B cell (primary cell): Measurements from ENCODE around the gene CAMTA1. TPM values are rescaled to one million over a fixed set of nuclear protein-coding genes. Genes with fewer than 3 reads are reported as not detected.

Experiments
- ATAC-seq: fragments of 200-7000 bp; cut with Tn5 transposase; one replicate; pipeline ENCODE4 v1.10.0; 2021; ENCODE audit warnings: low read depth, mild to moderate bottlenecking, moderate number of reproducible peaks, moderate library complexity
- CTCF ChIA-PET: fragments of 350-600 bp; sonication (Branson Sonifier 250); formaldehyde crosslinking; loops from one replicate; lab custom pipeline; 2021; ENCODE audit warnings: antibody characterized with exemption, inconsistent platforms; lab: Charles Lee
- POLR2A ChIA-PET: fragments of 350-600 bp; sonication (Branson Sonifier 250); formaldehyde crosslinking; loops from one replicate; lab custom pipeline; 2021; ENCODE audit warnings: antibody characterized with exemption; lab: Charles Lee
- DNase-seq: peaks from one replicate; pipeline ENCODE4 v3.0.0; 2013
- H2AFZ ChIP-seq: 2 replicates; pipeline ENCODE4 v1.6.1; 2012; ENCODE audit warnings: mild to moderate bottlenecking, low read depth, low read length; ENCODE audit not compliant: insufficient read depth, poor library complexity, severe bottlenecking
- H3K27ac ChIP-seq, 2 donors: 1 replicate in 1 of 2; 2 replicates in 1 of 2; pipeline ENCODE4 v1.5.1; 2012 to 2013; ENCODE audit warnings: low read length in 2 of 2, mild to moderate bottlenecking in 2 of 2, moderate library complexity in 1 of 2
- H3K27me3 ChIP-seq, 4 experiments: fragments of 200-600 bp in 1 of 4; sonication (generic) in 1 of 4; replicated peaks in 1 of 4; 1 replicate in 2 of 4; 2 replicates in 2 of 4; pipeline versions ENCODE4 v1.6.1 to v1.7.0; 2013 to 2016; ENCODE audit warnings: low read length in 3 of 4, mild to moderate bottlenecking in 2 of 4, mixed read lengths in 1 of 4, moderate library complexity in 1 of 4; ENCODE audit not compliant: insufficient read depth in 4 of 4, control insufficient read depth in 3 of 4; ENCODE audit errors: control extremely low read depth in 1 of 4
- H3K36me3 ChIP-seq, 2 experiments: replicated peaks in 1 of 2; 1 replicate in 1 of 2; 2 replicates in 1 of 2; pipeline versions ENCODE4 v1.6.1 to v1.7.1; 2013; ENCODE audit warnings: low read length in 1 of 2; ENCODE audit not compliant: insufficient read depth in 2 of 2, control insufficient read depth in 1 of 2; ENCODE audit errors: control extremely low read depth in 1 of 2, extremely low read depth in 1 of 2
- H3K4me1 ChIP-seq, 2 donors: fragments of 200-600 bp in 1 of 2; sonication (generic) in 1 of 2; 1 replicate in 1 of 2; 2 replicates in 1 of 2; pipeline versions ENCODE4 v1.5.1 to v1.6.1; 2013 to 2017; ENCODE audit warnings: low read length in 2 of 2; ENCODE audit not compliant: control insufficient read depth in 2 of 2, insufficient read depth in 2 of 2
- H3K4me2 ChIP-seq: replicated peaks from 2 replicates; pipeline ENCODE3; 2012; ENCODE audit warnings: mild to moderate bottlenecking, low read depth, low read length; ENCODE audit not compliant: poor library complexity, severe bottlenecking
- H3K4me3 ChIP-seq, 5 experiments: fragments of 200-600 bp in 1 of 5; sonication (generic) in 1 of 5; 1 replicate in 3 of 5; 2 replicates in 2 of 5; pipeline versions ENCODE4 v1.5.1 to v1.7.0; 2011 to 2016; ENCODE audit warnings: low read length in 4 of 5, mild to moderate bottlenecking in 4 of 5, low read depth in 2 of 5, control low read depth in 1 of 5, moderate library complexity in 1 of 5; ENCODE audit not compliant: insufficient read depth in 1 of 5; ENCODE audit errors: control extremely low read depth in 1 of 5, extremely low read depth in 1 of 5
- H3K79me2 ChIP-seq: fragments of 200-600 bp; sonication (generic); one replicate; pipeline ENCODE4 v1.6.0; 2016; ENCODE audit warnings: low read length; ENCODE audit not compliant: control insufficient read depth, insufficient read depth
- H3K9ac ChIP-seq: fragments of 200-600 bp; sonication (generic); 2 replicates; pipeline ENCODE4 v1.6.1; 2017; ENCODE audit warnings: mild to moderate bottlenecking, low read length, moderate library complexity
- H3K9me3 ChIP-seq, 3 donors: one replicate each; pipeline versions ENCODE4 v1.6.1 to v1.7.1; 2013; ENCODE audit warnings: low read length in 2 of 3; ENCODE audit not compliant: control insufficient read depth in 2 of 3, insufficient read depth in 1 of 3; ENCODE audit errors: control extremely low read depth in 1 of 3
- H4K20me1 ChIP-seq: 2 replicates; pipeline ENCODE4 v1.6.0; 2012; ENCODE audit warnings: mild to moderate bottlenecking, low read length; ENCODE audit not compliant: insufficient read depth, control insufficient read depth, poor library complexity, severe bottlenecking
- H3K27ac Mint-ChIP-seq: one replicate; pipeline ENCODE4 v1.8.0; 2021; ENCODE audit warnings: mixed read lengths
- H3K27me3 Mint-ChIP-seq: one replicate; pipeline ENCODE4 v1.8.0; 2021; ENCODE audit warnings: mixed read lengths
- H3K4me1 Mint-ChIP-seq: one replicate; pipeline ENCODE4 v1.8.0; 2021; ENCODE audit warnings: mixed read lengths
- H3K4me3 Mint-ChIP-seq: one replicate; pipeline ENCODE4 v1.8.0; 2021; ENCODE audit warnings: mixed read lengths
- H3K9me3 Mint-ChIP-seq: one replicate; pipeline ENCODE4 v1.8.0; 2022; ENCODE audit warnings: mixed read lengths; ENCODE audit not compliant: insufficient read depth
- CTCF ChIP-seq: fragments of 200-600 bp; IDR thresholded peaks from one replicate; pipeline ENCODE4 v1.8.0; 2022; ENCODE audit warnings: antibody characterized with exemption, mild to moderate bottlenecking
- EZH2 ChIP-seq: IDR thresholded peaks from 2 replicates; pipeline ENCODE4 v1.6.1; 2012; ENCODE audit warnings: borderline replicate concordance, low read depth, mild to moderate bottlenecking, moderate library complexity, low read length; ENCODE audit not compliant: insufficient read depth, poor library complexity, severe bottlenecking
- WGBS: methylation state at CpG from one replicate; pipeline ENCODE4 v1.1.5; 2013; ENCODE audit warnings: missing lambda C conversion rate; ENCODE audit not compliant: insufficient coverage; 5-methylcytosine and 5-hydroxymethylcytosine counted together
- intact Hi-C: fragments of 100-400 bp; cut with micrococcal nuclease; formaldehyde crosslinking; loops from one replicate; pipeline ENCODE4 v1.10.0; 2022
- polyA plus RNA-seq: library from polyadenylated mRNA; depleted of rRNA; stranded (reverse); fragments of >200 nt; gene quantifications from 2 replicates; pipeline ENCODE4 v1.2.3, GENCODE V29; 2012
- total RNA-seq, 2 donors: library from RNA; stranded (reverse); fragments of 120-200 nt in 1 of 2; gene quantifications; 1 replicate in 1 of 2; 2 replicates in 1 of 2; pipeline versions ENCODE4 v1.2.3 to v1.2.4, GENCODE V29; 2013 to 2022

The CAMTA1 gene
- total and polyA plus RNA-seq, 2 donors (not counting 1 experiment from before 2014, with no cell fraction given) = 42.2 to 45.7 TPM

- Mint-ChIP-seq H3K27me3 (peaks cover 9% of the 10 kb centered on the region), H3K27ac (no peak overlapping the region), H3K4me3 (no peak overlapping the region), H3K4me1 (peaks cover 2% of the 10 kb centered on the region), H3K9me3 (no peaks in the 10 kb centered on the region)
- ChIA-PET POLR2A (no interaction called here), CTCF (interaction anchor here (0.6 to 3.1 kb wide), 4 partner anchors 9 to 78 kb away, joined by 4 to 15 read pairs (median 5); no protein-coding TSS in a partner anchor)
- ATAC-seq (no peak), DNase-seq (no peak)
- Histone ChIP-seq H3K36me3 (no peaks in the 10 kb centered on the region), H3K4me2 (no peak overlapping the region), H3K9me3 (no peaks in the 10 kb centered on the region), H3K79me2 (no peaks in the 10 kb centered on the region), H2AFZ (no peak overlapping the region), H3K4me1 (peaks cover 6 to 13% of the 10 kb centered on the region in 2 donors), H3K4me3 (no peak overlapping the region), H3K27ac (no peak overlapping the region), H3K27me3 (peaks cover 0 to 21% (median 2%) of the 10 kb centered on the region in 4 experiments), H4K20me1 (no peaks in the 10 kb centered on the region), H3K9ac (no peak overlapping the region)
- intact Hi-C loops = no loop called here
- TF ChIP-seq CTCF (no peak), EZH2 (no peak)
- whole genome bisulfite sequencing = 86% methylated on average over 10 of the region's 10 CpGs
Observed at GRCh38 chr1:7677815-7678214, 892.6 kb downstream of the CAMTA1 start.

GRCh38 chr1:7678491-7679158 lies 893.4 kb downstream of the CAMTA1 start:
- H3K27me3 Mint-ChIP-seq = peaks cover 9% of the 10 kb centered on the region
- H3K9me3 Mint-ChIP-seq = no peaks in the 10 kb centered on the region
- intact Hi-C loops = no loop called here
- ChIA-PET POLR2A (no interaction called here), CTCF (interaction anchor here (0.8 to 3.1 kb wide), 6 partner anchors 8 to 74 kb away, joined by 3 to 15 read pairs (median 4); no protein-coding TSS in a partner anchor)
- no peak for TF ChIP-seq CTCF
- TF ChIP-seq EZH2 = no peak
- H3K4me1 Mint-ChIP-seq = no peaks in the 10 kb centered on the region
- H3K4me3 Mint-ChIP-seq = peak overlapping the region; percentile 56
- DNase-seq (no peak), ATAC-seq (no peak)
- peaks cover 6 to 12% of the 10 kb centered on the region in 2 donors for H3K4me1 ChIP-seq
- H3K27ac ChIP-seq = no peak overlapping the region
- no peak overlapping the region for H3K4me2 ChIP-seq
- 92% methylated on average over 9 of the region's 9 CpGs for WGBS
- H3K9ac ChIP-seq = no peak overlapping the region
- no peak overlapping the region for H3K4me3 ChIP-seq
- no peak overlapping the region for H3K27ac Mint-ChIP-seq
- no peaks in the 10 kb centered on the region for H3K9me3 ChIP-seq
- no peaks in the 10 kb centered on the region for H3K36me3 ChIP-seq
- peaks cover 0 to 21% (median 2%) of the 10 kb centered on the region in 4 experiments for H3K27me3 ChIP-seq
- H2AFZ ChIP-seq = no peak overlapping the region
- no peaks in the 10 kb centered on the region for H3K79me2 ChIP-seq
- H4K20me1 ChIP-seq = no peaks in the 10 kb centered on the region
